Naive B cell (primary cell): Measurements from ENCODE around the gene MCC. TPM values are rescaled to one million over a fixed set of nuclear protein-coding genes. Genes with fewer than 3 reads are reported as not detected.
"Not testable (repeated sequence)": the region's sequence is repeated elsewhere in the genome, so short reads cannot be mapped to it uniquely, and the experiment has no call there.

ENCODE experiments used
- ATAC-seq, 2 donors: fragments of 150-1000 bp; cut with Tn5 transposase; 2 replicates each; pipeline ENCODE4 v1.10.0; 2021; ENCODE audit warnings: low read depth in 2 of 2, mild to moderate bottlenecking in 2 of 2, moderate library complexity in 2 of 2
- DNase-seq: peaks from one replicate; pipeline ENCODE4 v3.0.0; 2022
- H3K27ac Mint-ChIP-seq, 6 donors: one replicate each; pipeline ENCODE4 v1.8.0; 2020 to 2022; ENCODE audit warnings: mild to moderate bottlenecking in 6 of 6, mixed read lengths in 6 of 6, moderate library complexity in 5 of 6, inconsistent platforms in 2 of 6
- H3K27me3 Mint-ChIP-seq, 3 donors: one replicate each; pipeline ENCODE4 v1.8.0; 2021 to 2022; ENCODE audit warnings: mixed read lengths in 3 of 3, mild to moderate bottlenecking in 1 of 3
- H3K36me3 Mint-ChIP-seq, 2 donors: one replicate each; pipeline ENCODE4 v1.8.0; 2020 to 2022; ENCODE audit warnings: mixed read lengths in 2 of 2, inconsistent platforms in 1 of 2, mild to moderate bottlenecking in 1 of 2
- H3K4me1 Mint-ChIP-seq, 3 donors: one replicate each; pipeline ENCODE4 v1.8.0; 2020 to 2022; ENCODE audit warnings: mixed read lengths in 3 of 3, inconsistent platforms in 1 of 3, mild to moderate bottlenecking in 1 of 3, moderate library complexity in 1 of 3
- H3K4me3 Mint-ChIP-seq, 8 donors: one replicate each; pipeline ENCODE4 v1.8.0; 2020 to 2022; ENCODE audit warnings: mild to moderate bottlenecking in 8 of 8, mixed read lengths in 8 of 8, moderate library complexity in 8 of 8, inconsistent platforms in 2 of 8
- H3K9me3 Mint-ChIP-seq, 7 donors: one replicate each; pipeline ENCODE4 v1.8.0; 2020 to 2022; ENCODE audit warnings: mixed read lengths in 7 of 7, mild to moderate bottlenecking in 5 of 7, inconsistent platforms in 2 of 7, moderate library complexity in 1 of 7
- polyA plus RNA-seq, 6 donors: library from polyadenylated mRNA; unstranded; fragments of 300-500 nt; fragmentation: Illumina TruSeq; gene quantifications; one replicate each; pipeline ENCODE4 v1.2.3, GENCODE V29; 2021; ENCODE audit warnings: low read depth in 6 of 6

Gene MCC
- polyA plus RNA-seq, 6 donors from 2014 or later: 0.16 to 0.56 (median 0.31) TPM; not detected in 1

GRCh38 chr5:113435575-113435974, 52.7 kb downstream of the MCC start:
- H3K27ac Mint-ChIP-seq: no peak overlapping the region
- H3K4me1 Mint-ChIP-seq: no peaks in the 10 kb centered on the region
- no peaks in the 10 kb centered on the region for H3K36me3 Mint-ChIP-seq
- ATAC-seq: no peak
- H3K9me3 Mint-ChIP-seq: peaks cover 0 to 3% (median 0%) of the 10 kb centered on the region in 7 donors
- H3K4me3 Mint-ChIP-seq: no peak overlapping the region
- H3K27me3 Mint-ChIP-seq: peaks cover under 1 to 12% (median 8%) of the 10 kb centered on the region in 3 donors
- DNase-seq: no peak

DNA sequence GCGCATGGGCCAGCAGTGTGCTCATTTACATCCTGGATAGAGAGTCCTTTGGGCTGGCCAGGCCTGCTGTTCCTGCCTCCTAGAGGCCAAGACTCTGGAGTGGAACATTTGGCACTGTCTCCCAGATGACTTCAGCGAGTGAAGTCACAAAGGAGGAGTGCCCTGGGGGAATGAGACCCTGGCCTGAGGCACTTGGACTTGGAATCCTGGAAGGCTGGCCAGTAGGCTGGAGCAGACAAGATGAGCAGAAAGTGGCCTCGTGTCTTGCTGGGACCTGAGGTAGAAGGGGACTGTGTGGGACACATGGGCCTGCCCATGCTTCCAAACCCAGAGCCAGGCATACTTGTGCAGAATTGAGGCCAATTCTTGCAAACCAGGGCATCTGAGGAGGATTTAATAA, 53.4 kb downstream of the MCC start, which contains the start of gene TSSK1B:
Gene TSSK1B (minus strand): TSS at position 101 of the 400 bp plus-strand sequence. CDS start 150 bp downstream, outside the sequence.
- Mint-ChIP-seq H3K27me3 (peaks cover 0 to 12% (median 8%) of the 10 kb centered on the region in 3 donors), H3K36me3 (no peaks in the 10 kb centered on the region), H3K4me3 (no peak within 1 kb of the TSS), H3K27ac (no peak within 1 kb of the TSS), H3K9me3 (peaks cover 0 to 3% (median 0%) of the 10 kb centered on the region in 7 donors), H3K4me1 (no peaks in the 10 kb centered on the region)
- DNase-seq (no peak), ATAC-seq (no peak)

DNA sequence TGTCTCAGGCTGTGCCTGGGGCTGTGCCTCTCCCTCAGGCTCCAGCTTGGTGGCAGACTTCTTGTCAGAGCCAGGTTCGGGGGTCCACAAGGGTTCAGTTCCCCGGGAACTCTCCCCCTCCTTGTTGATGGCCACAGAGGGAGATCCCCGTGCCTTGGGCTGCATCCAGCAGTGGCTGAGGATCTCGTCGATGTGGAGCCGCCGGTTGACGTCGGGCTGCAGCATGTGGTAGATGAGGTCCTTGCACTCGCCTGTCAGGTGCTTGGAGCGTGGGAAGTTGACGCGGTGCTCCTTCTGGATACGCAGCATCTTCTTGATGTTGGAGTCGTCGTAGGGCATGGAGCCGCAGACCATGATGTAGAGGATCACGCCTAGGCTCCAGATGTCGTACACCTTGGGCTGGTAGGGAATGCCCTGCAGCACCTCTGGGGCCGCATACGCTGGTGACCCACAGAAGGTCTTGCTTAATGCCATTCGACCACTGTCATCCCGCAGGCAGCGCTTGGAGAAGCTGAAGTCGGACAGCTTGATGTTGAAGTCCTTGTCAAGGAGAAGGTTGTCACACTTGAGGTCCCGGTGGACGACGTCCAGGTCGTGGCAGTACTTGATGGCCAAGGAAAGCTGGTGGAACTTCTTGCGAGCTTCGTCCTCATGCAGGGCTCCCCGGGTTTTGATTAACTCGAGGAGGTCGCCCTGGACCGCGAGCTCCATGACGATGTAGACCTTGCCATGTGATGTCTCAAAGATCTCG, 54.2 kb downstream of the MCC start:
- H3K27ac Mint-ChIP-seq: no peak overlapping the region

DNA sequence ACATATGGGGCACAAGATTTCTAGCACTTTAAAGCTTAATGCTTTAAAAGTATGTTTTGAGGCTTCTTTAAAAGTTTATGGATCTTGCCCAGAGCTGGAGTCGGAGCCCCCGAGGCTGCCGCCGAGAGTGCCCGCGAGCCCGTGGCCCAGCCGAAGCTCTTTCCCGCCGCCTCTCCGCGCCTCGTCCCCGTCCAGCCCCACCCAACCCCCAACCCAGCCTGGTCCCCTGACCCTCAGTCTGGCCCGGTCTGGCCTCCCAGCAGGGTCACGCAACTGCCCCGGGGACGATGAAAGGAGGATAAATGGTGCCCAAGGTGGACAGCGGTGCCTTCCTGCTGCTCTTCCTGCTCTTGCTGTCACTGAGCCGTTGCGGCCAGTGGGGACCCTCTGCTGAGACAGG, 55.2 kb downstream of the MCC start:
- Mint-ChIP-seq H3K27ac (no peak overlapping the region), H3K4me3 (no peak overlapping the region), H3K27me3 (peaks cover 3 to 8% (median 5%) of the 10 kb centered on the region in 3 donors), H3K4me1 (no peaks in the 10 kb centered on the region), H3K36me3 (no peaks in the 10 kb centered on the region), H3K9me3 (peaks cover 0 to 3% (median 0%) of the 10 kb centered on the region in 7 donors)
- ATAC-seq: no peak
- DNase-seq: no peak

More for the DNA sequence above, 54.2 kb downstream of the MCC start:
- no peaks in the 10 kb centered on the region for H3K4me1 Mint-ChIP-seq
- H3K9me3 Mint-ChIP-seq: peaks cover 0 to 3% (median 0%) of the 10 kb centered on the region in 7 donors
- H3K4me3 Mint-ChIP-seq: no peak overlapping the region
- H3K36me3 Mint-ChIP-seq: no peaks in the 10 kb centered on the region
- DNase-seq (no peak), ATAC-seq (no peak)
- H3K27me3 Mint-ChIP-seq: peaks cover under 1 to 9% (median 8%) of the 10 kb centered on the region in 3 donors

DNA sequence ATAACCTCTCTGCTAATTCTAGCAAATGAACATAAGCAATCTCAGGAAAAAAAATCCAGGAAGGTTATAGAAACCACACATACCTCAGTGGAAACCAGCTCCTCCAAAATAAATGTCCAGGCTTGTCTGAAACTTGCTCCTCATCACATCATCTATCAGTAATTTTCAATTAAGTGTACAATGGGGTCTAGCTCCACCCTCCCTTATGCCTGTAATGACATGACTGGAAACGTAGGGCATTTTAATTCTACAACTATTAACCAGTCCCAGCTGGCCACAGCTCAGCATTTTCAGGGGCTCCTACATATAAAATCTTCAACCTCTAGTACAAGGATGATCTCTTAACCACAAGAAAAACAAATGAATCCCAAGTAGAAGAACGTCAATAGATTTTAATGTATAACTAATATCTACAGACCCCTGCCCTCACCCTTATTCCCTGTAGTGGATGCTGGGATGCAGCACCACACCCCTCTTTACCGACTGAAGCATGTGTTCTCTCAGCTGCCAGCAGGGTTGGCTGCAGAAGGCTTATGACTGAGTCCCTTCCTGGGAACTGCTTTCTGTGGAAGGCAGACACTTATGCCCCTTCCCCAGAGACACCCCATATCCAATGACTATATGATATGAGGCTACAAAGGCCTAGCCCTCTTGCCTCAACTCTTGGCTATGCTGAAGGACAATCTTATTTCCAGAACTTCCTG, 60.2 kb downstream of the MCC start:
- ATAC-seq (no peak), DNase-seq (no peak)
- Mint-ChIP-seq H3K27ac (no peak overlapping the region), H3K9me3 (no peaks in the 10 kb centered on the region), H3K4me3 (no peak overlapping the region), H3K4me1 (no peaks in the 10 kb centered on the region), H3K36me3 (no peaks in the 10 kb centered on the region), H3K27me3 (peaks cover 0 to 9% (median 8%) of the 10 kb centered on the region in 3 donors)

- H3K4me1 Mint-ChIP-seq: no peaks in the 10 kb centered on the region
- H3K36me3 Mint-ChIP-seq: no peaks in the 10 kb centered on the region
- H3K27ac Mint-ChIP-seq: peak overlapping the region in 1 of 6 donors; percentile 18
- peaks cover 9 to 23% (median 12%) of the 10 kb centered on the region in 3 donors for H3K27me3 Mint-ChIP-seq
- ATAC-seq (no peak), DNase-seq (no peak)
- H3K4me3 Mint-ChIP-seq: no peak overlapping the region
- H3K9me3 Mint-ChIP-seq: no peaks in the 10 kb centered on the region
These were observed 62.3 kb downstream of the MCC start for GRCh38 chr5:113425909-113426308.

DNA sequence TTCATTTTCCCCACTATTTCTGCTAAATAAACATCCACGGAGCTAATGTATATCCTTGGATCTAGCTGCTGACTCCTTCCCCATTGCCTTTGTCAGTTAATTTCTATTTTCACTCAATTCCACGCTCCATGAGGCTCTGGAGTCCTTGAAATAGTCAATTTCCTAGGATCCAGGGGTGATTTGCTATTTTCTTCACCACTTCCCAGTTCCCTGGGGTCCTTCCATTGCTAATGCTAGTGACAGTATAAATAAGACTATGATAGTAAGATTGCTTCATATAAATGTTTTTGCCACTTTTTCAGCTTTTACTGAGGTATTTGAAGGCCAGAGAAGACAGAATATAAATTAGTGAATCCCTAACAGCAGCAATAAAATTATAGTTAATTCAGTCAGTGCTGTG, 66.6 kb downstream of the MCC start:
- H3K27ac Mint-ChIP-seq: no peak overlapping the region
- peaks cover 6 to 23% (median 12%) of the 10 kb centered on the region in 3 donors for H3K27me3 Mint-ChIP-seq
- no peak for DNase-seq
- peaks cover 0 to 2% (median 0%) of the 10 kb centered on the region in 7 donors for H3K9me3 Mint-ChIP-seq
- no peak for ATAC-seq
- no peaks in the 10 kb centered on the region for H3K4me1 Mint-ChIP-seq
- no peaks in the 10 kb centered on the region for H3K36me3 Mint-ChIP-seq
- no peak overlapping the region for H3K4me3 Mint-ChIP-seq

GRCh38 chr5:113405530-113405929, 82.7 kb downstream of the MCC start:
- Mint-ChIP-seq H3K4me1 (no peaks in the 10 kb centered on the region), H3K36me3 (no peaks in the 10 kb centered on the region)
- ATAC-seq: no peak

GRCh38 chr5:113404269-113404668, 84.0 kb downstream of the MCC start:
- DNase-seq: no peak
- no peaks in the 10 kb centered on the region for H3K9me3 Mint-ChIP-seq
- no peak overlapping the region for H3K4me3 Mint-ChIP-seq
- H3K4me1 Mint-ChIP-seq: no peaks in the 10 kb centered on the region
- no peak overlapping the region for H3K27ac Mint-ChIP-seq
- H3K27me3 Mint-ChIP-seq: peaks cover 6 to 14% (median 8%) of the 10 kb centered on the region in 3 donors
- ATAC-seq: no peak
- no peaks in the 10 kb centered on the region for H3K36me3 Mint-ChIP-seq

More at GRCh38 chr5:113405530-113405929, 82.7 kb downstream of the MCC start:
- no peak overlapping the region for H3K4me3 Mint-ChIP-seq
- H3K9me3 Mint-ChIP-seq: peaks cover 0 to 1% (median 0%) of the 10 kb centered on the region in 7 donors
- no peak overlapping the region for H3K27ac Mint-ChIP-seq
- no peak for DNase-seq
- H3K27me3 Mint-ChIP-seq: peaks cover 6 to 14% (median 8%) of the 10 kb centered on the region in 3 donors

DNA sequence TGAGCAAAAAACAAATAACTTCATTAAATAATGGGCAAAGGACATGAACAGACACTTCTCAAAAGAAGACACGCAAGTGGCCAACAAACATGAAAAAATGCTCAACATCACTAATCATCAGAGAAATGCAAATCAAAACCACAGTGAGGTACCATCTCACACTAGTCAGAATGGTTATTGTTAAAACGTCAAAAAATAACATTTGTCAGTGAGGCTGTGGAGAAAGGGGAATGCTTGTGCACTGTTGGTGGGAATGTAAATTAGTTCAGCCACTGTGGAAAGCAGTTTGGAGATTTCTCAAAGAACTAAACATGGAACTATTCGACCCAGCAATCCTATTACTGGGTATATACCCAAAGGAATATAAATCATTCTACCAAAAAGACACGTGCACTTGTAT, 90.3 kb downstream of the MCC start:
- peaks cover 14 to 23% (median 20%) of the 10 kb centered on the region in 3 donors for H3K27me3 Mint-ChIP-seq
- not testable (repeated sequence) for H3K27ac Mint-ChIP-seq, ATAC-seq, H3K4me1 Mint-ChIP-seq, H3K36me3 Mint-ChIP-seq, H3K4me3 Mint-ChIP-seq, DNase-seq, H3K9me3 Mint-ChIP-seq

DNA sequence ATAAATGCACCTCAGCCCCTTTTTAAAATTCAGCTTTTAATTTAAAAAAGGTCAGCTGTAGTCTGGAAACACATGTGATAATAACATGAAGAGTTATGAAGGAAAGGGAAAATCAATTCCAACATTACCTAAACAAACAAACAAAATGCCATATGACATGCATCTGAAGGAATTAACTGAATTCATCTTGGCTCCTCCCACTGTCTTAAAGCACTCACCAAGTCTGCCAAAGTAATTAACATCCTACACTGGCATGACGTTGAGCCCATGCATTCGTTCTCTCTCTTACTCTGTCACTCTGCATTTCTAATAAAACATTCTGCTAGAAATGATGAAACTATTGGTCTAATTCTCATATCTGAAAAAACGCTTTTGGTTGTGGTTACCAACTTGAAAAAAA, 91.2 kb downstream of the MCC start:
- ATAC-seq (no peak), DNase-seq (no peak)
- no peak overlapping the region for H3K27ac Mint-ChIP-seq
- no peaks in the 10 kb centered on the region for H3K36me3 Mint-ChIP-seq
- no peaks in the 10 kb centered on the region for H3K9me3 Mint-ChIP-seq
- H3K27me3 Mint-ChIP-seq: peaks cover 19 to 23% (median 19%) of the 10 kb centered on the region in 3 donors
- no peaks in the 10 kb centered on the region for H3K4me1 Mint-ChIP-seq
- no peak overlapping the region for H3K4me3 Mint-ChIP-seq

DNA sequence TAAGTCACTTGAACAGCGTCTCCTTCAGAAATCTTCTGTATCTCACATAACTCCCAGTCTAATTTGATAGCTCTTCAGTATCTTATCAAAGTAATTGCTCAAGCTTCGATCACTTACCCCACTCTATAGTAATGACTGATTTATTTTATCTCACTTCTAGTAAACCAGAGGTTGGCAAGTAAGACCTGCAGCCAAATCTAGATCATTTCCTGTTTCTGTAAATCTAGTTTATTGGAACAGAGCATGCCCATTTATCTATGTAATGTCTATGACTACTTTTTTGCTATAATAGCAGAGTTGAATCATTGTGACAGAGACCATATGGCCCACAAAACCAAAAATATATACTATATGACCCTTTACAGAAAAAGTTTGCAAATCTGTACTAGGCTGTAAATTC, 93.6 kb downstream of the MCC start:
- Mint-ChIP-seq H3K27ac (peak overlapping the region in 1 of 6 donors; percentile 8), H3K27me3 (peaks cover 20 to 34% (median 31%) of the 10 kb centered on the region in 3 donors), H3K4me3 (no peak overlapping the region), H3K9me3 (peaks cover 0 to under 1% (median 0%) of the 10 kb centered on the region in 7 donors), H3K36me3 (no peaks in the 10 kb centered on the region), H3K4me1 (no peaks in the 10 kb centered on the region)
- no peak for DNase-seq
- ATAC-seq: no peak

GRCh38 chr5:113390224-113390623, 98.0 kb downstream of the MCC start:
- H3K36me3 Mint-ChIP-seq: no peaks in the 10 kb centered on the region
- H3K9me3 Mint-ChIP-seq: peaks cover 0 to 3% (median 0%) of the 10 kb centered on the region in 7 donors
- H3K4me3 Mint-ChIP-seq: no peak overlapping the region
- DNase-seq: no peak
- H3K27me3 Mint-ChIP-seq: peaks cover 40 to 64% (median 49%) of the 10 kb centered on the region in 3 donors
- no peaks in the 10 kb centered on the region for H3K4me1 Mint-ChIP-seq
- H3K27ac Mint-ChIP-seq: no peak overlapping the region
- ATAC-seq: no peak

GRCh38 chr5:113389116-113389515, 99.1 kb downstream of the MCC start:
- H3K27ac Mint-ChIP-seq: no peak overlapping the region
- H3K36me3 Mint-ChIP-seq: no peaks in the 10 kb centered on the region
- H3K4me3 Mint-ChIP-seq: no peak overlapping the region
- H3K27me3 Mint-ChIP-seq: peaks cover 40 to 60% (median 44%) of the 10 kb centered on the region in 3 donors
- no peak for DNase-seq
- H3K4me1 Mint-ChIP-seq: no peaks in the 10 kb centered on the region
- no peak for ATAC-seq
- peaks cover 0 to 3% (median 0%) of the 10 kb centered on the region in 7 donors for H3K9me3 Mint-ChIP-seq
